ENCODE data around the gene CGB7. TPM values are rescaled to one million over a fixed set of nuclear protein-coding genes. Genes with fewer than 3 reads are reported as not detected.
"Not testable (repeated sequence)": the region's sequence is repeated elsewhere in the genome, so short reads cannot be mapped to it uniquely, and the experiment has no call there.

The CGB7 gene
- total RNA-seq, 1 donor from 2014 or later, result not detected

GRCh38 chr19:49019242-49019932 is 38.2 kb downstream of the CGB7 start:
- Mint-ChIP-seq H3K4me3 (ENCODE audit: unreplicated experiment) (peak overlapping the region; percentile 29), H3K27me3 (ENCODE audit: unreplicated experiment) (peaks cover 4% of the 10 kb centered on the region), H3K27ac (ENCODE audit: unreplicated experiment) (no peak overlapping the region), H3K4me1 (ENCODE audit: unreplicated experiment) (peaks cover 13% of the 10 kb centered on the region), H3K36me3 (ENCODE audit: unreplicated experiment) (peaks cover 7% of the 10 kb centered on the region), H3K9me3 (ENCODE audit: unreplicated experiment) (no peaks in the 10 kb centered on the region)
- TF ChIP-seq, protein P1, sequence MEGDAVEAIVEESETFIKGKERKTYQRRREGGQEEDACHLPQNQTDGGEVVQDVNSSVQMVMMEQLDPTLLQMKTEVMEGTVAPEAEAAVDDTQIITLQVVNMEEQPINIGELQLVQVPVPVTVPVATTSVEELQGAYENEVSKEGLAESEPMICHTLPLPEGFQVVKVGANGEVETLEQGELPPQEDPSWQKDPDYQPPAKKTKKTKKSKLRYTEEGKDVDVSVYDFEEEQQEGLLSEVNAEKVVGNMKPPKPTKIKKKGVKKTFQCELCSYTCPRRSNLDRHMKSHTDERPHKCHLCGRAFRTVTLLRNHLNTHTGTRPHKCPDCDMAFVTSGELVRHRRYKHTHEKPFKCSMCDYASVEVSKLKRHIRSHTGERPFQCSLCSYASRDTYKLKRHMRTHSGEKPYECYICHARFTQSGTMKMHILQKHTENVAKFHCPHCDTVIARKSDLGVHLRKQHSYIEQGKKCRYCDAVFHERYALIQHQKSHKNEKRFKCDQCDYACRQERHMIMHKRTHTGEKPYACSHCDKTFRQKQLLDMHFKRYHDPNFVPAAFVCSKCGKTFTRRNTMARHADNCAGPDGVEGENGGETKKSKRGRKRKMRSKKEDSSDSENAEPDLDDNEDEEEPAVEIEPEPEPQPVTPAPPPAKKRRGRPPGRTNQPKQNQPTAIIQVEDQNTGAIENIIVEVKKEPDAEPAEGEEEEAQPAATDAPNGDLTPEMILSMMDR (IDR thresholded peaks at IDR 0.05), result peak; percentile 10
- DNase-seq (ENCODE audit: extremely low spot score, unreplicated experiment), result no peak

DNA sequence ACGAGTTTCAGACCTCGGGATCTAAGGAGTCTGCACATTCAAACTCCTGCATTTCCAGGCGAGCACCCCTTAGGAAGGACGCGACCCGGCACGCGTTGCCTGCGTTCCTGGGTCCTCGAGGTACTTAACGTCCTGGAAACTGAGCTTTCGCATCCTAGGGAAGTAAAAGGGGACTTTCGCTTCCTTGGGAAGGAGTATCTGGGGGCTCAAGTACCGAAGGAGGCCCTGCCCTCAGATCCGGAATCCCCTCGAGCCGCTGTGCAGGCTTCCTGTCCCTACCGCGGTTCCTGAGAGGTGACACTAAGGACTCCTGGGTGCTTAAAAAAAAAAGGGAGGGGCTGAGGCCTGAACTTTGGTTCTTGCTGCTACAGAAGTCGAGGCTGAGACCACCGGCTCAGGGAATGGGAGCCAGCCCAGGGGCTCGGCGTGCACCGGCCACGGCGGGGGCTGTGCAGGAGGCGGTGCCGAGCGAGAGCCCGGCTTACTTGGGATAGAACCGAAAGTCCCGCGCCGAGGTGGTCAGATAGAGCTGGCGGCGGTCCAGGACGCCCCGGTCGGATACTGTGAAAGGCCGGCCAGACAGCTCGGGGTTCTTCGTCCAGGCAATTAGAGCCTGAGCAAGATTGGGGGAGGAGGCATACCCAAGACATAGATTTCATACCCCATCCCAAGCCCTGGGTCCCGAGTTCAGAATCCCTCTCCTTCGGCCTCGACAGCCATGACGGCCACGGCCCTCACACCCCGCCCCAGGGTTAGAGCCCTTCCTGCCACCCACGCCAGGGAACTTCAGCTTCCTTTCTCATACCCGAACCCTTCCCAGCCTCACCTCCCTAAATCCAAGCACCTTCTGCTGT is 38.9 kb downstream of the CGB7 start:
- not testable (repeated sequence) for H3K9me3 Mint-ChIP-seq (ENCODE audit: unreplicated experiment); H3K27me3 Mint-ChIP-seq (ENCODE audit: unreplicated experiment); DNase-seq (ENCODE audit: extremely low spot score, unreplicated experiment); H3K27ac Mint-ChIP-seq (ENCODE audit: unreplicated experiment)
- Mint-ChIP-seq H3K4me1 (ENCODE audit: unreplicated experiment) (peaks cover 13% of the 10 kb centered on the region), H3K36me3 (ENCODE audit: unreplicated experiment) (peaks cover 12% of the 10 kb centered on the region), H3K4me3 (ENCODE audit: unreplicated experiment) (peak overlapping the region; percentile 65)

DNA sequence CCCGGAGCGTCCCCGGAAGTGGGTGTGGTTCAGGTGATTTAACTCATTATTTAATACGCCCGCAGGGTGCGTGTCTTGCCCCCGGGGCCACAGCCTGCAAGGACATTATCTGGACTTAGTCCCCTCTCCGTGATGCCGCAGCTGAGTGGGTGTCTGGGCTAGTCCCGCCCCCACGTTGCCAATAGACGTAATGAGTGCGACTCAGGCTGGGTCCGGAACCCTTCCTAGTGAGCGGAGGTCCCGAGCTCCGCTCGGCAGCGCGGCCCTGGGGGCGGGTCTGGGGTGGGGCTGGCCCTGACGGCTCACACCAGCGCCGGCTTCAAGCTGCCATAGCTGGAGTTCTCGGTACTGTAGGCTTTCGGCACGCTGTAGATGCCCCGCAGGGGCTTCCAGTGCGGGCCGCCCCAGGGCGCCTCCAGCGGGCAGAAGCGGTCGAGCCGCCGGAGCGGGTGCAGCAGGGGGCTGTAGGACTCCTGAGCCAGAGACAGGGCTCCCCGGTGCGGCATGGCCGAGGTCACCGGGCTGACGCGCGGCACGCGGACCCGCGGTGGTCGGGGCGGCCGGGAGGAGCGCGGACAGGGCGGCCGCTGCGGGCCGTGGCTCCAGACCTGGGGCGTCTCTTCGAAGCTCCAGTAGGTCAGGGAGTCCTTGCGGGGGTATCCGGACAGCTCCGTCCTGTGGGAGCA is 39.7 kb downstream of the CGB7 start:
- TF ChIP-seq, protein P1 (IDR thresholded peaks at IDR 0.05), result peak; percentile 57
- Mint-ChIP-seq H3K36me3 (ENCODE audit: unreplicated experiment) (peaks cover 12% of the 10 kb centered on the region), H3K4me3 (ENCODE audit: unreplicated experiment) (peak overlapping the region; percentile 65), H3K4me1 (ENCODE audit: unreplicated experiment) (peaks cover 13% of the 10 kb centered on the region), H3K27me3 (ENCODE audit: unreplicated experiment) (peaks cover 4% of the 10 kb centered on the region), H3K9me3 (ENCODE audit: unreplicated experiment) (no peaks in the 10 kb centered on the region), H3K27ac (ENCODE audit: unreplicated experiment) (no peak overlapping the region)
- DNase-seq (ENCODE audit: extremely low spot score, unreplicated experiment), result peak; percentile 90

DNA sequence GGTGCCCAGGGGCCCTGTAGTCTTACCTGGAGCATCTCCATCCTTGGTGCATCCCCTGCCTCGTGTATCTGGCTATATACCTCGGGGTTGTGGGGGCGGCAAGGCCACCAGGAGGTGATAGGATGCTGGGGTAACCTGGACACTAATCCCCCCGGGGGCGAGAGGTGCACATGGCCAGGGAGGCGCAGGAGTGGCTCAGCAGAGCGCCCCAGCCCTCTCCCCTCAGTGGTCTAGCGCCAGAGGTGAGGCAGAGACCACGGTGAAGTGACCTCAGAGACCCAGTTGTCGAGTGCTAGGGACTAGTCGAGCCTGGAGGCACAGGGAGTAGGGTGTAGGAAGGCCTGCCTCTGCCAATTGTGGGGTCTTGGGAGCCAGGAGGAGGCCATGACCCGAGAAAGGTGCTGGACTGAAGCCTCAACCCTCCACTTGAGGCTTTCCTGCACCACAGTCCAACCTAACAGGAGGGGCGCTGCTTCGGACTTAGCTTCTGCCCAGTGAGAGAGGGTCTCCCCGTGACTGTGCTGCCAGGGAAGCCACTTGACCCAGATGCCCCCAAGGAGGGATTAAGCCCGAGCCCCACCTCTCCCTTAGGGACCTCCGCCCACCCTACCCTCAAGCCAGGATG is 40.4 kb downstream of the CGB7 start, which contains the start of gene LHB:
Gene LHB, minus strand, starts transcription at position 51 of the 625 bp plus-strand sequence. Its CDS starts 10 bp downstream, at position 41.
- no peak within 1 kb of the TSS for H3K27ac Mint-ChIP-seq (ENCODE audit: unreplicated experiment)
- H3K27me3 Mint-ChIP-seq (ENCODE audit: unreplicated experiment), result peaks cover 4% of the 10 kb centered on the region
- no peaks in the 10 kb centered on the region for H3K9me3 Mint-ChIP-seq (ENCODE audit: unreplicated experiment)
- DNase-seq (ENCODE audit: extremely low spot score, unreplicated experiment), result no peak
- peaks cover 12% of the 10 kb centered on the region for H3K36me3 Mint-ChIP-seq (ENCODE audit: unreplicated experiment)
- TF ChIP-seq, protein P1 (IDR thresholded peaks at IDR 0.05), result no peak
- peaks cover 13% of the 10 kb centered on the region for H3K4me1 Mint-ChIP-seq (ENCODE audit: unreplicated experiment)
- H3K4me3 Mint-ChIP-seq (ENCODE audit: unreplicated experiment), result peak within 1 kb of the TSS; percentile 65

GRCh38 chr19:49016067-49016839 is 41.3 kb downstream of the CGB7 start:
- H3K9me3 Mint-ChIP-seq (ENCODE audit: unreplicated experiment), result no peaks in the 10 kb centered on the region
- TF ChIP-seq, protein P1 (IDR thresholded peaks at IDR 0.05), result no peak
- peaks cover 12% of the 10 kb centered on the region for H3K36me3 Mint-ChIP-seq (ENCODE audit: unreplicated experiment)
- H3K4me3 Mint-ChIP-seq (ENCODE audit: unreplicated experiment), result no peak overlapping the region
- peaks cover 13% of the 10 kb centered on the region for H3K4me1 Mint-ChIP-seq (ENCODE audit: unreplicated experiment)
- no peak for DNase-seq (ENCODE audit: extremely low spot score, unreplicated experiment)
- H3K27me3 Mint-ChIP-seq (ENCODE audit: unreplicated experiment), result peaks cover 4% of the 10 kb centered on the region
- no peak overlapping the region for H3K27ac Mint-ChIP-seq (ENCODE audit: unreplicated experiment)
